Stimulated activated CD4-positive, alpha-beta T cell treated with anti-CD3 and anti-CD28 coated beads, TNF-alpha, amount 100 ng/mL, for 48 hours (primary cell): ENCODE measurements around the gene AGAP3.

Source experiments
- DNase-seq, 3 donors: peaks; one replicate each; pipeline ENCODE4 v3.0.0-alpha.2; 2020; ENCODE audit warnings: low read depth in 3 of 3

Gene AGAP3

GRCh38 chr7:151088019-151088855, 2.0 kb downstream of the AGAP3 start:
- no peak for DNase-seq

GRCh38 chr7:151088856-151089699, 2.8 kb downstream of the AGAP3 start:
- DNase-seq: no peak

- no peak for DNase-seq
Observed at GRCh38 chr7:151089893-151090730, 3.8 kb downstream of the AGAP3 start.

- DNase-seq: no peak
Observed at GRCh38 chr7:151091003-151091402, 4.7 kb downstream of the AGAP3 start.

GRCh38 chr7:151091431-151091830, 5.2 kb downstream of the AGAP3 start:
- no peak for DNase-seq

- DNase-seq: no peak
Observed at GRCh38 chr7:151091988-151092387, 5.7 kb downstream of the AGAP3 start.

GRCh38 chr7:151093748-151094147, 7.5 kb downstream of the AGAP3 start:
- DNase-seq: no peak

- DNase-seq: no peak
Observed at GRCh38 chr7:151094675-151095074, 8.4 kb downstream of the AGAP3 start.

GRCh38 chr7:151095123-151095797, 9.0 kb downstream of the AGAP3 start:
- no peak for DNase-seq

GRCh38 chr7:151095828-151096475, 9.7 kb downstream of the AGAP3 start:
- DNase-seq: no peak

GRCh38 chr7:151099486-151100211, 13.4 kb downstream of the AGAP3 start:
- DNase-seq: no peak

GRCh38 chr7:151100921-151101320, 14.6 kb downstream of the AGAP3 start:
- no peak for DNase-seq

- DNase-seq: no peak
Observed at GRCh38 chr7:151101621-151102396, 15.5 kb downstream of the AGAP3 start.

- DNase-seq: no peak
Observed at GRCh38 chr7:151102991-151103390, 16.7 kb downstream of the AGAP3 start.

- no peak for DNase-seq
Observed at GRCh38 chr7:151103973-151104372, 17.7 kb downstream of the AGAP3 start.

- DNase-seq: no peak
Observed at GRCh38 chr7:151104411-151105235, 18.3 kb downstream of the AGAP3 start.

GRCh38 chr7:151107882-151108281, 21.6 kb downstream of the AGAP3 start:
- DNase-seq: no peak
